Sigmoid colon (tissue), 4 donors: ENCODE results near the gene CAMK4.

ENCODE experiments used
- CTCF ChIP-seq, 4 experiments: fragments of 450-650 bp in 3 of 4; fragments of 200-600 bp in 1 of 4; IDR thresholded peaks; one replicate each; pipeline ENCODE4 v1.5.1; 2016 to 2019; ENCODE audit warnings: antibody characterized with exemption in 4 of 4, mild to moderate bottlenecking in 3 of 4, moderate library complexity in 2 of 4
- EP300 ChIP-seq, 4 donors: sonication (generic); formaldehyde crosslinking; IDR thresholded peaks; one replicate each; pipeline ENCODE4 v1.6.1; 2017; ENCODE audit warnings: antibody characterized with exemption in 4 of 4

GRCh38 chr5:111407562-111407961 lies 183.4 kb downstream of the CAMK4 start:
- TF ChIP-seq CTCF (IDR thresholded peaks at IDR 0.05) (no peak), EP300 (IDR thresholded peaks at IDR 0.05) (no peak)
